NCI-H82 treated with DMSO at 0.1 percent for 48 hours (cell line): ENCODE results near the gene SMARCA1.

Experiments used
- DNase-seq: peaks from one replicate; lab custom pipeline; 2025; ENCODE audit not compliant: unreplicated experiment; lab: John Stamatoyannopoulos, UW

Gene SMARCA1

GRCh38 chrX:129531132-129531531 is 7.8 kb upstream of the SMARCA1 start:
- DNase-seq: no peak

- DNase-seq: no peak
Measured at GRCh38 chrX:129530410-129530809, 7.1 kb upstream of the SMARCA1 start.

GRCh38 chrX:129529685-129530281 is 6.5 kb upstream of the SMARCA1 start:
- no peak for DNase-seq

- DNase-seq: no peak
Measured at GRCh38 chrX:129525896-129526295, 2.6 kb upstream of the SMARCA1 start.

- DNase-seq: no peak
Measured at GRCh38 chrX:129525162-129525561, 1.9 kb upstream of the SMARCA1 start.

GRCh38 chrX:129524250-129524850 is 1.1 kb upstream of the SMARCA1 start:
- no peak for DNase-seq

- peak; percentile 13 for DNase-seq
Measured at GRCh38 chrX:129522184-129523078, 859 bp downstream of the SMARCA1 start.

- no peak for DNase-seq
Measured at GRCh38 chrX:129520151-129520550, 3.1 kb downstream of the SMARCA1 start.

- no peak for DNase-seq
Measured at GRCh38 chrX:129516402-129516801, 6.9 kb downstream of the SMARCA1 start.

- DNase-seq: no peak
Measured at GRCh38 chrX:129512409-129512808, 10.9 kb downstream of the SMARCA1 start.

GRCh38 chrX:129511689-129512088 is 11.6 kb downstream of the SMARCA1 start:
- no peak for DNase-seq

- no peak for DNase-seq
Measured at GRCh38 chrX:129510331-129510730, 13.0 kb downstream of the SMARCA1 start.

GRCh38 chrX:129497146-129497843 is 26.0 kb downstream of the SMARCA1 start:
- DNase-seq: no peak

- no peak for DNase-seq
Measured at GRCh38 chrX:129496625-129497024, 26.7 kb downstream of the SMARCA1 start.

GRCh38 chrX:129495900-129496299 is 27.4 kb downstream of the SMARCA1 start:
- no peak for DNase-seq

- no peak for DNase-seq
Measured at GRCh38 chrX:129494887-129495286, 28.4 kb downstream of the SMARCA1 start.

- no peak for DNase-seq
Measured at GRCh38 chrX:129493643-129494042, 29.6 kb downstream of the SMARCA1 start.

GRCh38 chrX:129490330-129490729 is 33.0 kb downstream of the SMARCA1 start:
- no peak for DNase-seq

- DNase-seq: no peak
Measured at GRCh38 chrX:129488359-129488758, 34.9 kb downstream of the SMARCA1 start.

GRCh38 chrX:129480889-129481288 is 42.4 kb downstream of the SMARCA1 start:
- no peak for DNase-seq

GRCh38 chrX:129478516-129478915 is 44.8 kb downstream of the SMARCA1 start:
- DNase-seq: no peak
